HG03575 (cell line): Measurements from ENCODE around the gene WWOX.

ENCODE experiments used
- ATAC-seq: cut with Tn5 transposase; IDR thresholded peaks from one replicate; pipeline ENCODE4 v1.9.1; 2021; ENCODE audit not compliant: unreplicated experiment, insufficient number of reproducible peaks, low FRiP score; ENCODE audit errors: extremely low read depth

The WWOX gene

GRCh38 chr16:78134944-78135619 lies 35.6 kb downstream of the WWOX start:
- no peak for ATAC-seq

GRCh38 chr16:78137179-78137578 lies 37.7 kb downstream of the WWOX start:
- no peak for ATAC-seq

GRCh38 chr16:78137782-78138616 lies 38.5 kb downstream of the WWOX start:
- ATAC-seq, result no peak

GRCh38 chr16:78140818-78141466 lies 41.5 kb downstream of the WWOX start:
- no peak for ATAC-seq

- ATAC-seq, result no peak
These were observed 43.3 kb downstream of the WWOX start for GRCh38 chr16:78142788-78143187.

- no peak for ATAC-seq
These were observed 47.4 kb downstream of the WWOX start for GRCh38 chr16:78146807-78147206.

GRCh38 chr16:78147911-78148401 lies 48.5 kb downstream of the WWOX start:
- no peak for ATAC-seq

GRCh38 chr16:78150233-78150632 lies 50.8 kb downstream of the WWOX start:
- ATAC-seq, result no peak

- no peak for ATAC-seq
These were observed 55.4 kb downstream of the WWOX start for GRCh38 chr16:78154729-78155461.

GRCh38 chr16:78155791-78156345 lies 56.4 kb downstream of the WWOX start:
- no peak for ATAC-seq

- no peak for ATAC-seq
These were observed 61.7 kb downstream of the WWOX start for GRCh38 chr16:78161023-78161729.

- no peak for ATAC-seq
These were observed 64.6 kb downstream of the WWOX start for GRCh38 chr16:78163772-78164670.

- no peak for ATAC-seq
These were observed 71.1 kb downstream of the WWOX start for GRCh38 chr16:78170494-78170933.

GRCh38 chr16:78175287-78175686 lies 75.8 kb downstream of the WWOX start:
- ATAC-seq, result no peak

- no peak for ATAC-seq
These were observed 77.0 kb downstream of the WWOX start for GRCh38 chr16:78176435-78176834.

GRCh38 chr16:78177218-78177617 lies 77.8 kb downstream of the WWOX start:
- ATAC-seq, result no peak

GRCh38 chr16:78177987-78178386 lies 78.5 kb downstream of the WWOX start:
- ATAC-seq, result no peak
